DND-41 (cell line): ENCODE data around the gene NFASC.

Source experiments
- ATAC-seq: fragments of 200-7000 bp; cut with Tn5 transposase; 3 replicates; pipeline ENCODE4 v1.9.1; 2021; ENCODE audit warnings: low read depth; ENCODE audit not compliant: insufficient read depth
- DNase-seq: peaks from one replicate; pipeline ENCODE4 v3.0.0-alpha.2; 2020
- H2AFZ ChIP-seq: 2 replicates; pipeline ENCODE4 v1.6.0; 2012; ENCODE audit warnings: low read depth, low read length
- H3K27ac ChIP-seq: 2 replicates; pipeline ENCODE4 v1.5.1; 2012; ENCODE audit warnings: low read length, inconsistent platforms
- H3K27me3 ChIP-seq: fragments of 200-600 bp; sonication (generic); 2 replicates; pipeline ENCODE4 v1.6.0; 2012; ENCODE audit warnings: low read length, mild to moderate bottlenecking, inconsistent platforms; ENCODE audit not compliant: insufficient read depth, poor library complexity
- H3K36me3 ChIP-seq: 2 replicates; pipeline ENCODE4 v1.5.1; 2012; ENCODE audit warnings: low read length, inconsistent platforms; ENCODE audit not compliant: insufficient read depth
- H3K4me1 ChIP-seq: 2 replicates; pipeline ENCODE4 v1.5.1; 2012; ENCODE audit warnings: mild to moderate bottlenecking, low read length; ENCODE audit not compliant: insufficient read depth
- H3K4me2 ChIP-seq: 2 replicates; pipeline ENCODE4 v1.6.0; 2012; ENCODE audit warnings: mild to moderate bottlenecking, moderate library complexity, low read length, inconsistent platforms; ENCODE audit not compliant: insufficient read depth
- H3K4me3 ChIP-seq, 2 experiments: fragments of 200-600 bp in 1 of 2; shearing (Covaris generic) in 1 of 2; 2 replicates each; pipeline ENCODE4 v1.5.1; 2012 to 2016; ENCODE audit warnings: inconsistent platforms in 2 of 2, low read length in 2 of 2, mild to moderate bottlenecking in 2 of 2, low read depth in 1 of 2, moderate library complexity in 1 of 2
- H3K79me2 ChIP-seq: 2 replicates; pipeline ENCODE4 v1.6.0; 2012; ENCODE audit warnings: low read length, inconsistent platforms; ENCODE audit not compliant: insufficient read depth
- H3K9ac ChIP-seq: 2 replicates; pipeline ENCODE4 v1.6.0; 2012; ENCODE audit warnings: low read depth, mild to moderate bottlenecking, inconsistent platforms, low read length, moderate library complexity
- H3K9me3 ChIP-seq: 2 replicates; pipeline ENCODE4 v1.5.1; 2012; ENCODE audit warnings: low read length, moderate library complexity, mild to moderate bottlenecking, inconsistent platforms; ENCODE audit not compliant: insufficient read depth, severe bottlenecking
- H4K20me1 ChIP-seq: 2 replicates; pipeline ENCODE4 v1.6.0; 2012; ENCODE audit warnings: low read length; ENCODE audit not compliant: insufficient read depth
- CTCF ChIP-seq: IDR thresholded peaks from 2 replicates; pipeline ENCODE4 v1.5.1; 2012; ENCODE audit warnings: borderline replicate concordance, low read length, moderate library complexity, mild to moderate bottlenecking; ENCODE audit not compliant: poor library complexity, severe bottlenecking; ENCODE audit errors: extremely low read depth
- EZH2 ChIP-seq: IDR thresholded peaks from 3 replicates; pipeline ENCODE4 v1.6.1; 2012; ENCODE audit warnings: borderline replicate concordance, low read depth, mild to moderate bottlenecking, moderate library complexity, low read length, inconsistent platforms; ENCODE audit not compliant: severe bottlenecking

The NFASC gene

DNA sequence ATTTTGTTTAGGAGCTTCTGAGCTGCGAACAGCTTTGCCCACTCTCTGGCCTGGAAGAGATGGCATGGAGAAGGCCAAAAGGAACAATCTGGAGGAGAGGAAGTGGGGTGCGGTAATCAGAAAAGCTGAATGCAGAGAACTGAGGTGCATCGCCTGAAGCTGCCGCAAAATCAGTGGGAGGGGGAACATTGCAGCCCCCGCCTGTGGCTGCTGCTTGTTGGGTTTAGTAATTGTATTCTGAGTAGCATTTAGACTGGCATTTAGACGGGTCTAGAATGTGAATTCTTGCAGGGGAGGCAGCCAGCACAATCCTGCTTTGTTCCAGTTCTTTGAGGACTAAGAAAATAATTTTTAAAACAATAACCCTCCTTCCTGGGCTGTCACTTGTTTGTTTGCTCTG is 25.4 kb downstream of the NFASC start:
- H3K36me3 ChIP-seq = no peaks in the 10 kb centered on the region
- peaks cover 18% of the 10 kb centered on the region for H3K27me3 ChIP-seq
- H3K9ac ChIP-seq = no peak overlapping the region
- ATAC-seq (no peak), DNase-seq (no peak)
- TF ChIP-seq EZH2 (no peak), CTCF (no peak)
- H2AFZ ChIP-seq = no peak overlapping the region
- H3K4me3 ChIP-seq = no peak overlapping the region
- H3K4me1 ChIP-seq = no peaks in the 10 kb centered on the region
- no peaks in the 10 kb centered on the region for H4K20me1 ChIP-seq
- no peaks in the 10 kb centered on the region for H3K79me2 ChIP-seq
- no peak overlapping the region for H3K27ac ChIP-seq
- no peaks in the 10 kb centered on the region for H3K9me3 ChIP-seq
- H3K4me2 ChIP-seq = no peak overlapping the region

- Histone ChIP-seq H3K9me3 (no peaks in the 10 kb centered on the region), H3K4me2 (no peak overlapping the region), H2AFZ (no peak overlapping the region), H3K79me2 (no peaks in the 10 kb centered on the region), H3K4me1 (no peaks in the 10 kb centered on the region), H3K27me3 (peaks cover 22% of the 10 kb centered on the region), H3K4me3 (no peak overlapping the region), H3K36me3 (no peaks in the 10 kb centered on the region), H3K9ac (no peak overlapping the region), H3K27ac (no peak overlapping the region), H4K20me1 (no peaks in the 10 kb centered on the region)
- TF ChIP-seq EZH2 (no peak), CTCF (no peak)
- DNase-seq (no peak), ATAC-seq (no peak)
These were observed 26.3 kb downstream of the NFASC start for GRCh38 chr1:204896787-204897469.

DNA sequence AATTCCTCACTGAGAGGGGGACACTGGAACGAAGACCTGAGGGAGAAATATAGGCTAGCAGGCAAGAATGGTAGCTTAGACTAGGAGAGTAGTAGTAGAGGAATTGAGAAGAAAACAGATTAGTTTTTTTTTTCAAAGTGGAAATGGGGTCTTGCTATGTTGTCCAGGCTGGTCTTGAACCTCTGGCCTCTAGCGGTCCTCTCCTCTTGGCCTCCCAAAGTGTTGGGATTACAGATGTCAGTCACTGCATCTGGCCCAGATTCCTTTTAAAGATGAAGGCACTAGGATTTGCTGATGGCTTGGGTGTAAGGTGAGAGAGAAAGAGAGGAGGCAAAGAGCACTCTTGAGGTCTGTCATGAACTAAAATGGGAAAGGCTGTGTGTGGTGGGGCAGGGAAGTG is 30.1 kb downstream of the NFASC start:
- Histone ChIP-seq H3K4me3 (no peak overlapping the region), H3K36me3 (no peaks in the 10 kb centered on the region), H3K4me1 (no peaks in the 10 kb centered on the region), H3K79me2 (no peaks in the 10 kb centered on the region), H3K27ac (no peak overlapping the region), H4K20me1 (no peaks in the 10 kb centered on the region), H3K9me3 (no peaks in the 10 kb centered on the region), H3K9ac (no peak overlapping the region), H3K27me3 (peaks cover 30% of the 10 kb centered on the region), H2AFZ (no peak overlapping the region), H3K4me2 (no peak overlapping the region)
- no peak for DNase-seq
- TF ChIP-seq CTCF (no peak), EZH2 (no peak)
- ATAC-seq = no peak
